GM21737 (cell line): ENCODE measurements around the gene FAM24B.
"Not testable (repeated sequence)": the region's sequence is repeated elsewhere in the genome, so short reads cannot be mapped to it uniquely, and the experiment has no call there.

ENCODE experiments used
- ATAC-seq: cut with Tn5 transposase; IDR thresholded peaks from one replicate; pipeline ENCODE4 v1.9.1; 2021; ENCODE audit warnings: mild to moderate bottlenecking, moderate library complexity; ENCODE audit not compliant: unreplicated experiment

Gene FAM24B

DNA sequence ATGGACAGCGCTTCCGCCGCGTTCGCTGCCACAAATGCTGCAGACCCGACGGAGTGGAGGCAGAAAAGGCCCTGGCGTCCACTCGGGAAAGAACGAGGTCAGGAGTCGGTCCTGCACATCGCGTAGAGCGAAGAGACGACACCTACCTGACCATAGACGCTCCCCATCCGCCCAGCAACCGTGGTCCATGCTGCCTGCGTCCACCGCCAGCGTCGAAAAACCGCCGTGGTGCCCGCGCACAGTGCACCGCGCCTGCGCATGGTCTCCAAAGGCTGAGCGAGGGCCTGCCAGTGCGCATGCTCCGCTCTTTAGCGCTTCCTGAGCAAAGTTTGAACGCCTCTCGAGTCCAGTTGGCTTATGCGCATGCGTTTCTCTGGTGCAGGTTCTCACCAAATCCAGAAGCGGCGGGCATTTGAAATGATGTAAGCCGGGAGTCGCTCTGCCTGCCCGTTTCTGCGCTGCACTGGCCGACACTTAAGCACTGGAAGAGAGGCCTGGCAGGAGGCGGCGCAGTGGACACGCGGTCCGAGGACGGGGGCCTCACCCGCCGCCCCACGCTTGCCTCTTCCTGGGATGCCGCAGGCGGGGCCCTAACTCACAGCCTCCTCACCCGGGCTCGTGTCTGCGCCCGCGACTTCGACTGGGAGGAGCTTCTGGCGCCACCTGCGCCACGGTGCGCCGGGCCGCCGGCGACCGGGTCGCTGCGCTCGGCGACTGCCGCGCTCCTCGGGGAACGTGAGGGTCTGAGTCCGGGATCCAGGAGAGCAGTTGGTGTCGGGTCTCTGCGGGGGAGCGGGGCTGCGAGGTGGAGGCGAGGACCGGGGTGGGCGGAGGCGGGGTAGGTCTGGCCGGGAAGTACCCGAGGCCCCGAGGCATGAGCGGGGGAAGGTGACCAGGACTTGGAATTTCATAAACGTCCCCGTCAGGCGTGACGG, at the start of gene FAM24B:
Gene FAM24B, minus strand, starts transcription at position 243 of the 935 bp plus-strand sequence. CDS start 29,066 bp downstream, outside the sequence.
- peak; percentile 61 for ATAC-seq

DNA sequence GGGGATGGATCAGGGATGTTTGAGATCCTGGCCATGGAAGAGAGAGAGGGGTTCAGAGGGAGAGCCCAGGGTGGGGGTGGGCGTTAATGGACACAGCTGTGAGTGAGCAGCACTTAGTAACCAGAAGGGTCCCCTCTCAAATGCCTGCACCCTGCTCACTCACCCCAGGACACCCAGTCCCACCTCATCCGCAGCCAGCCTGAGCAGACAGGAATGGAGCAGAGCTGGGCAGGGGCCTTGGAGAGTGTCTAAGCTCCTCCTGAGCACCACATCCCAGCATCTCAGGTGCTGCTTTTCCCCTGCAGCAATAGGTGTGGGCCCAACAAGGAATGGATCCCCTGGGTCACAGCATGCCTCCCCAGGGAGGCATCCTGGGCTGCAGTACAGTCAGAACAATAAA, 36.3 kb upstream of the FAM24B start:
- no peak for ATAC-seq

DNA sequence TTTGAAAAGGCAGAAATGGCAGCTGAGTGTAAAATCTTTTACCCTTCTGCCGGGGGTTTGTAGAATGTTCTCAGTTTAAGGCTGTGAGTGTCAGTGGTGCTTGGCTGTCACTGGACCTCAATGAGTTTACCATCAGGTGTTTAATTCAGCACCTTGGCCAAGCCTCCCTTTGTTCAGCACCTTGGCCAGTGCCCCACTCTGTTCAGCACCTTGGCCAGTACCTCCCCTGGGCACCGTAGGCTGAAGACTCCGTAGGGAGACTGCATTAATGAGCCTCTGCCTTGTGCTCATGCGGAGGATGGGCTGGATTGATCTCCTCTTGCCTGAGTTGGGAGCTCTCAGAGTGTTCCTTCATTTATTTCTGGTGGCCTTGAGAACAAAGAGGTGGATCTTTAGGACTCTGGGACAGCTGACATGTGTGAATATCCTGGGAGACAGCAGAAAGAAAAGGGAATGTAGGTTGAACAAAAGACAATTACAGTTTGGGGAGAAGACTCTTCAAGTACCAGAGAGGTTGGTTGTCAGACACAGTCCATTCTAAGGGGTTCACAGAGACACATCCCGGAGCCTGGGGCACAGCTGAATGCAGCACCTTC, 32.6 kb upstream of the FAM24B start:
- no peak for ATAC-seq

DNA sequence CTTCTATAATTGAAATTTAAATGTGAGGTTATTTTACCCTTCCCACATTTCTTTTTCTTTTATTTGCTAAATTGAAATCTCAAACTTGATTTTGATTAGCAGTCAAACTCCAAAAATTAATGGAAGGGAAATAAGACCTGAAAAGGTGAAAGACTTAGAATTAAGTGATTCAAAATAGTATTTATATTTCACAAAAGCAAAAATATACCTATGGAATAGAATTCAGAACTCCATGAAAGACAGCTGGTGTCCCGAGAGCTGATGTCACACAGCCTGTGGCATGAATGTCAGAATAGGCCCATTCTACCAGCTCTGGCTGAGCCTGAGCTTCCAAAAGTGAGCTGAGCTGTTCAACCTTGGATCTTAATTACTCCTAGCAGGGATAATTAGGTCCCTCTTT, 30.9 kb upstream of the FAM24B start, which contains the start of gene FAM24A:
Gene FAM24A, plus strand, starts transcription at position 301 of the 400 bp plus-strand sequence. CDS start 1,025 bp downstream, outside the sequence.
- ATAC-seq = no peak

DNA sequence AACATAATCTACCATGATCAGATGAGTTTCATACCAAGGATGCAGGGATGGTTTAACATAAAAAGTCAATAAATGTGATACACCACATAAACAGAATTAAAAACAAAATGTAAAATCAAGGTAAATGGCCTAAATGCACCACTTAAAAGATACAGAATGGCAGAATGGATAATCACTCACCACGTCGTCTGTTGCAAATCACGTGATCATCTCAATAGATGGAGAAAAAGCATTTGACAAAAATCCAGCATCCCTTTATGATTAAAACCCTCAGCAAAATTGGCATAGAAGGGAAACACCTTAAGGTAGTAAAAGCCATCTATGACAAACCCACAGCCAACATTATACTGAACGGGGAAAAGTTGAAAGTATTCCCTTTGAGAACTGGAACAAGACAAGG, 24.5 kb upstream of the FAM24B start:
- not testable (repeated sequence) for ATAC-seq

- ATAC-seq = no peak
Measured at GRCh38 chr10:122894261-122894944, 15.0 kb upstream of the FAM24B start.

GRCh38 chr10:122884166-122884565, 4.8 kb upstream of the FAM24B start:
- no peak for ATAC-seq

- ATAC-seq = no peak
Measured at GRCh38 chr10:122882766-122883165, 3.4 kb upstream of the FAM24B start.

DNA sequence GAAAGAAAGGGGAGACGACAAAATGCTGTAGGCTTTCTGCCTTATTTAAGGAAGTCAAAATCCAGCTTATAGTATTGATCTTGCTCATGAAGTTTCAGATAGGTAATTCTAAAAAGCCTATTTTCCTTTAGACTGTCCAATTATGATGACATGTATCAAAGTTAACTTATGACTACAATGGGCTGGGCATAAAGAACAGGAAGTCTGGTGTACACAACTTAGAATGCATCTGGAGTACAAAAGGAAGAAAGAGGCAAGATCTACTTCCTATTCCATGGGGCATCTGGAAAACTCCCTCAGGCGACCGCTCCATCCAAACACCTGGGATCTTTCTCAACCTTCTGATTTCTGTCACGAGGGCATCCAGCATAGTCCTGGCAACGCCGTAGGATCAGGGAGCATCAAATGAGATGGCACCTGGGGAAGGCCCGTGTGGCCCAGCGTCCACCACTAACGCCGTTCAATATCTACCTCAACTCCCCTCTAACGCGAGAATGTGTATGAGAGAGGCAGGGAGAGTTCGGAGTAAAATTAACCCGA, 512 bp downstream of the FAM24B start:
- peak; percentile 10 for ATAC-seq

GRCh38 chr10:122877264-122877663, 2.1 kb downstream of the FAM24B start:
- no peak for ATAC-seq

GRCh38 chr10:122876467-122876855, 2.9 kb downstream of the FAM24B start:
- ATAC-seq = no peak

DNA sequence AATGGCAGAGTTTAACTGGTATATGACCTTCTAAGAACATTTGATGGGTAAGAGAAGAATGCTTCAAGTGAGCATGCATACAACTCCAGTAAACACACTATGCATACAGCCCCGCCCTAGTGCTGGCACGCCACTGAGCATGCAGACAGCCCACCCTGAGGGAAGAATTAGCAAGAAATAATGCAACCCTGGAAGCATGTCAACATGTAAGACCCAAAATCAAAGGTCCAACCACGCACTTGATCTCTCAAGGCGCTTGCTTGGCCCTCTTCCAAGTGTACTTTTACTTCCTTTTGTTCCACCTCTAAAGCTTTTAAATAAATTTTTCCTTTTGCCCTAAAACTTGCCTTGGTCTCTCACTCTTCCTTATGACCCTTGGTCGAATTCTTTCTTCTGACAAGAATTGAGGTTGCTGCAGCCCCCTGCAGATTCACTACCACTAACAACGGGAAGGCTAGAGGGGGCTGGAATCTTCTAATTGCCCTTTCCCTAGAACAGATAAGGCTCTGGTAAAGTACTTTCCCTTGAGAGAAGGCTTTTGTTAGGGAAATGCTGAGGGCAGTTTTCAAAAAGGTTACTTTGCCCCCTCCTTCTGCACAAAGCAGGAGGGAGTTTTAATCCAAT, 3.4 kb downstream of the FAM24B start:
- ATAC-seq = no peak

GRCh38 chr10:122871947-122872346, 7.4 kb downstream of the FAM24B start:
- not testable (repeated sequence) for ATAC-seq

- not testable (repeated sequence) for ATAC-seq
Measured at GRCh38 chr10:122868768-122869167, 10.6 kb downstream of the FAM24B start.

- ATAC-seq = not testable (repeated sequence)
Measured at GRCh38 chr10:122866757-122867482, 12.5 kb downstream of the FAM24B start.

GRCh38 chr10:122864901-122865300, 14.5 kb downstream of the FAM24B start:
- ATAC-seq = no peak

DNA sequence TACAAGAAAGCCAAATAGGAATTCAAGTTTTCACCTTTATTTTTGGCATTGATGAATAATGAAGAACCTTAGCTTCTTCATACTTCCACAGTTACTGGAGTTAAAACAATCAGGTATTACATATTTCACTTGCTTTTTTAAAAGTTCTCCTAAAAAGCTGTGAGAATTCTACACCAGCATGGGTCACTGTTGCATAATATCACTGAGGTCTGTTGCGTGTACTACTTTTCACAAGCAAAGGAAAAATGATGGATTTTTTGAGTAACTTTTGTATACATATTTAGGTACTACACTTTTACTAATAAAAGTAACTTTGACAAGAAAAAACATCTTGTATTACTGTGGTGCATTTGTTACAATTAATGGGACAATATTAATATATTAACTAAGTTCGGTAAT, 15.2 kb downstream of the FAM24B start:
- no peak for ATAC-seq

DNA sequence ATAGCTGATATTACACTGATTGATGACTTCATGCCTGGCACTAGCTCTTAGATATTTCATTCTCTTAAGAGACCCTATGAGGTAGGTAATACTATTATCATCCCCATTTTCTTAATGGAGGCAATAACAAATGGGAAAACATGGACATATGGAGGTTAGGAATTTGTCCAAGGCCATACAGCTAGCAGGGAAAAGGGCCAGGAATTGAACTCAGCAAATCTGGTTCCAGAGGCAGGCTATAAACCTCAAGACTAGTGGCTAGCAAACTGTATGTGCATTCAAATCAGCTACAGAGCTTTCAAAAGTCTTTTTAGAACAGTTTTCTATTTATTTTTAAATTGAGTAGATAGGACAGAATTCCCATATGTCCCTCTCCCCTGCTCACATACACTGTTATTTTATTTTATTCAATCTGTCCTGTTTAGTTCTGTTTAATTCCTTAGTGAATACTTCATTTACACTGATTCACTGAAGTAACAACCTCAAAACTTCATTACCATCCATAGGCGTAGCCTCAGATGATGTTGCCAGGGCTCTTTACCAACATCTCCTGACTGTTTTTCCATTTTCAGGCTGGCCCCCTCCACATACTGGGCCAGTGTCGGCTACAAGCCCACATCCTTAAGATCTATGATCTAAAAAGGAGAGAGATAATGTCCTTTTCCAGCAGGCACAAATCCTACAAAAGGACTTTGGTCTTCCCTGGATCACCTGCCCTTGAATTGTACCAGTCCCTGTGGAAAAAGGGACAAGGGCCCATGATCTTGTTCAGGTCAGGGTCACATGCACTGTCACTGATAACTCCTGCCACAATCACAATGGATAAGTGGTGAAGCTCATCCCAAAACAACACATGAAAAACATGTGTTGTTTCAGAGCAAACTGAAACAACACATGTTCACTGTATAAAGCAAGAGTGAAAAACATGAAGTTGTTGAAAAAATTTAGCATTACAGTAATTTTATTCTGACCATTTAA, 15.9 kb downstream of the FAM24B start:
- ATAC-seq = no peak

- ATAC-seq = no peak
Measured at GRCh38 chr10:122861711-122862161, 17.6 kb downstream of the FAM24B start.
